ENCODE measurements around the gene INAFM2.

DNA sequence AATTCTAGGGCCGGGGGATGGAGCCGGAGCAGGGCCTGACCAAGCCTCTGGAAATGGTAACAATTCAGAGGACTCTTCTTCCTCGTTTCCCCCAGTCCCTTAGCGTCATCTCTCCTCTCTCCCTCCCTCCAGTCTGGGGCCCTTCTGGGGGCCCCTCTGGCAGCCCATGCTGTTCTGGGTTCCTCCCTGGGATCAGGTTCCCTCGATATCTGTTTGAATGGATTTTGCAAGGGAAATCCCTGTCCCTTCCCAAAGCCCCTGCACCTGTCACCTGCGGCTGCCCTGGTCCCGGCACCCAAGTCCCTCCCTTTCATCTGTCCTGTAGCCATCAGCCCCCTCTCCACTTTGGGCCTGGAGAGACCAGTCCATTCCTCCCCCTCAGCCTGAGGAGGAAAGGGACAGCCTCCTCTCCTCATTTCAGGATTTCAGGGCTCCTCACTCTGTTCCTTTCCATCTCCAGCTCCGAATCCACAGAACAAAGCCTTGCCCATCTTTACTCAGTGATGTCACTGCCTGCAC lies 14.1 kb upstream of the INAFM2 start:
- TF ChIP-seq, protein P1, sequence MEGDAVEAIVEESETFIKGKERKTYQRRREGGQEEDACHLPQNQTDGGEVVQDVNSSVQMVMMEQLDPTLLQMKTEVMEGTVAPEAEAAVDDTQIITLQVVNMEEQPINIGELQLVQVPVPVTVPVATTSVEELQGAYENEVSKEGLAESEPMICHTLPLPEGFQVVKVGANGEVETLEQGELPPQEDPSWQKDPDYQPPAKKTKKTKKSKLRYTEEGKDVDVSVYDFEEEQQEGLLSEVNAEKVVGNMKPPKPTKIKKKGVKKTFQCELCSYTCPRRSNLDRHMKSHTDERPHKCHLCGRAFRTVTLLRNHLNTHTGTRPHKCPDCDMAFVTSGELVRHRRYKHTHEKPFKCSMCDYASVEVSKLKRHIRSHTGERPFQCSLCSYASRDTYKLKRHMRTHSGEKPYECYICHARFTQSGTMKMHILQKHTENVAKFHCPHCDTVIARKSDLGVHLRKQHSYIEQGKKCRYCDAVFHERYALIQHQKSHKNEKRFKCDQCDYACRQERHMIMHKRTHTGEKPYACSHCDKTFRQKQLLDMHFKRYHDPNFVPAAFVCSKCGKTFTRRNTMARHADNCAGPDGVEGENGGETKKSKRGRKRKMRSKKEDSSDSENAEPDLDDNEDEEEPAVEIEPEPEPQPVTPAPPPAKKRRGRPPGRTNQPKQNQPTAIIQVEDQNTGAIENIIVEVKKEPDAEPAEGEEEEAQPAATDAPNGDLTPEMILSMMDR (conservative IDR thresholded peaks at IDR 0.05 in 1 of 2, IDR thresholded peaks at IDR 0.05 in 1 of 2; ENCODE audit: low read depth in 1 of 2, low read length in 2 of 2), result no peak
- TF ChIP-seq EZH2 (IDR thresholded peaks at IDR 0.05; ENCODE audit: low read length, missing control alignments), result no peak
